Right ventricle myocardium inferior (tissue), 1 donor: ENCODE results near the gene ANTXRL. TPM values are rescaled to one million over a fixed set of nuclear protein-coding genes. Genes with fewer than 3 reads are reported as not detected.
"Not testable (repeated sequence)": the region's sequence is repeated elsewhere in the genome, so short reads cannot be mapped to it uniquely, and the experiment has no call there.

Experiments
- ATAC-seq: fragments of 200-7000 bp; cut with Tn5 transposase; one replicate; pipeline ENCODE4 v1.9.1; 2020; ENCODE audit warnings: mild to moderate bottlenecking, moderate library complexity
- DNase-seq: peaks from one replicate; pipeline ENCODE4 v3.0.0; 2021; ENCODE audit errors: missing footprints
- intact Hi-C: fragments of 100-400 bp; cut with DNase I; formaldehyde crosslinking; loops from one replicate; pipeline ENCODE4 v1.11.0; 2022
- total RNA-seq: library from RNA; stranded (reverse); fragmentation: NEBNext Ultra II Directional; extraction: Animal tissue kit (Norgen Biotek cat#: 25700); gene quantifications from one replicate; pipeline ENCODE4 v1.2.1, GENCODE V29; 2021
- donor health status: DM: no; HTN: yes; CAD: no; lungs with severe emphysema.

Gene ANTXRL
- total RNA-seq, 1 donor from 2014 or later, result not detected

- intact Hi-C loops, result no loop called here
- DNase-seq, result no peak
- ATAC-seq, result no peak
These were observed 2.5 kb downstream of the ANTXRL start for GRCh38 chr10:46289209-46289810.

- intact Hi-C loops, result no loop called here
- no peak for ATAC-seq
- DNase-seq, result no peak
These were observed 3.5 kb downstream of the ANTXRL start for GRCh38 chr10:46290101-46290886.

GRCh38 chr10:46291817-46292572 lies 5.2 kb downstream of the ANTXRL start:
- DNase-seq, result no peak
- no peak for ATAC-seq
- intact Hi-C loops, result no loop called here

- no peak for ATAC-seq
- intact Hi-C loops, result no loop called here
- DNase-seq, result no peak
These were observed 5.8 kb downstream of the ANTXRL start for GRCh38 chr10:46292573-46293023.

- intact Hi-C loops, result no loop called here
- ATAC-seq (no peak), DNase-seq (no peak)
These were observed 6.4 kb downstream of the ANTXRL start for GRCh38 chr10:46293228-46293627.

- DNase-seq, result no peak
- peak; percentile 26 for ATAC-seq
- intact Hi-C loops, result no loop called here
These were observed 7.2 kb downstream of the ANTXRL start for GRCh38 chr10:46293832-46294640.

GRCh38 chr10:46294641-46295220 lies 7.9 kb downstream of the ANTXRL start:
- ATAC-seq (no peak), DNase-seq (no peak)
- intact Hi-C loops, result no loop called here

GRCh38 chr10:46295350-46296010 lies 8.7 kb downstream of the ANTXRL start:
- DNase-seq, ATAC-seq, intact Hi-C loops: not testable (repeated sequence)

GRCh38 chr10:46296086-46296485 lies 9.3 kb downstream of the ANTXRL start:
- ATAC-seq, intact Hi-C loops, DNase-seq: not testable (repeated sequence)

GRCh38 chr10:46296641-46297141 lies 9.9 kb downstream of the ANTXRL start:
- no peak for ATAC-seq
- intact Hi-C loops, result no loop called here
- no peak for DNase-seq

GRCh38 chr10:46297406-46298204 lies 10.8 kb downstream of the ANTXRL start:
- intact Hi-C loops, result no loop called here
- ATAC-seq, result no peak
- DNase-seq, result no peak

GRCh38 chr10:46298477-46299285 lies 11.9 kb downstream of the ANTXRL start:
- ATAC-seq, result no peak
- intact Hi-C loops, result no loop called here
- DNase-seq, result no peak

GRCh38 chr10:46299286-46299535 lies 12.4 kb downstream of the ANTXRL start:
- ATAC-seq (no peak), DNase-seq (no peak)
- intact Hi-C loops, result no loop called here

GRCh38 chr10:46299536-46300369 lies 13.0 kb downstream of the ANTXRL start:
- peak; percentile 66 for ATAC-seq
- no peak for DNase-seq
- intact Hi-C loops, result no loop called here

GRCh38 chr10:46300370-46300711 lies 13.5 kb downstream of the ANTXRL start:
- DNase-seq, intact Hi-C loops, ATAC-seq: not testable (repeated sequence)
